ENCODE results near the gene PPP1R9B. TPM values are rescaled to one million over a fixed set of nuclear protein-coding genes. Genes with fewer than 3 reads are reported as not detected.

Gene PPP1R9B
- total and polyA plus RNA-seq, 2 of the 8 experiments (the other 6 are each of a cell fraction or from before 2014, with no cell fraction given): 5.2 to 13.1 TPM

DNA sequence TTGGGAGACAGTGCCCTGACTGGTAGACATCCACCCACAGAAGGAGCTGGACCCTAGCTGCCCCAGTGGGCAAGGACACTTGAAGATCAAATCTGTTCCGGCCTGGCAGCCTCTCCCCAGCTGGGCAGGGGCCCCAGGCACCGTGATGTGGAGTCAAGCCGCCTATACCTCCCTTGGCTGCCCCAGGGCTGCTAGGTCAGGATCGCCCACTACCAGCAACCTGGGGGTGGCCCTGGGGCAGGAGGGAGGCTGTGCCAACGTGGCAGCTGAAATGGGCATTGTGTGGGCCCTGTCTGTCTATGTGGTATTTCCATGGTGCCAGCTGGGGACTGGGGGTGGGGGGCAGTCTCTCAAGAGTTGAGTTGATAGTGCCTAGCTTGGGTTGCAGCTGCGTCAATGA lies 54.4 kb downstream of the PPP1R9B start (continued):
- TF ChIP-seq CHD1 (IDR thresholded peaks at IDR 0.05; ENCODE audit: low read depth, low read length) (no peak), GABPA (IDR thresholded peaks at IDR 0.05; ENCODE audit: borderline replicate concordance, insufficient read depth, low read length) (no peak), RNF2 (IDR thresholded peaks at IDR 0.05; ENCODE audit: borderline replicate concordance, low read depth, low read length, missing control alignments, poor library complexity, severe bottlenecking) (no peak), SIN3A (conservative IDR thresholded peaks at IDR 0.05 in 1 of 2, IDR thresholded peaks at IDR 0.05 in 1 of 2; ENCODE audit: low read depth in 1 of 2, low read length in 2 of 2) (no peak), SAP30 (IDR thresholded peaks at IDR 0.05; ENCODE audit: insufficient read depth, insufficient replicate concordance, low read length) (no peak), PHF8 (conservative IDR thresholded peaks at IDR 0.05; ENCODE audit: low read depth, low read length) (no peak)
